D341Med (cell line): ENCODE results near the gene AEBP2.
"Not testable (repeated sequence)": the region's sequence is repeated elsewhere in the genome, so short reads cannot be mapped to it uniquely, and the experiment has no call there.

Experiments
- DNase-seq: peaks from one replicate; pipeline ENCODE4 v3.0.0; 2012; ENCODE audit warnings: low spot score

AEBP2 gene

GRCh38 chr12:19421503-19422282 is 17.6 kb upstream of the AEBP2 start:
- DNase-seq = no peak

GRCh38 chr12:19423166-19423930 is 15.9 kb upstream of the AEBP2 start:
- DNase-seq = no peak

- no peak for DNase-seq
Observed at GRCh38 chr12:19428246-19428645, 11.0 kb upstream of the AEBP2 start.

GRCh38 chr12:19429491-19429890 is 9.8 kb upstream of the AEBP2 start:
- DNase-seq = not testable (repeated sequence)

GRCh38 chr12:19430988-19431387 is 8.3 kb upstream of the AEBP2 start:
- no peak for DNase-seq

GRCh38 chr12:19431407-19432308 is 7.6 kb upstream of the AEBP2 start:
- DNase-seq = peak; percentile 56

- DNase-seq = no peak
Observed at GRCh38 chr12:19432309-19433170, 6.8 kb upstream of the AEBP2 start.

- DNase-seq = no peak
Observed at GRCh38 chr12:19434538-19434937, 4.8 kb upstream of the AEBP2 start.

- no peak for DNase-seq
Observed at GRCh38 chr12:19435831-19436497, 3.3 kb upstream of the AEBP2 start.

GRCh38 chr12:19436931-19437330 is 2.4 kb upstream of the AEBP2 start:
- DNase-seq = no peak

GRCh38 chr12:19437996-19438395 is 1.3 kb upstream of the AEBP2 start:
- no peak for DNase-seq

GRCh38 chr12:19440019-19440858 is 947 bp downstream of the AEBP2 start:
- peak; percentile 77 for DNase-seq

- no peak for DNase-seq
Observed at GRCh38 chr12:19440916-19441315, 1.6 kb downstream of the AEBP2 start.

GRCh38 chr12:19443585-19443984 is 4.3 kb downstream of the AEBP2 start:
- DNase-seq = no peak

- DNase-seq = no peak
Observed at GRCh38 chr12:19444097-19444496, 4.8 kb downstream of the AEBP2 start.

GRCh38 chr12:19447386-19447785 is 8.1 kb downstream of the AEBP2 start:
- DNase-seq = no peak

GRCh38 chr12:19449814-19450213 is 10.5 kb downstream of the AEBP2 start:
- DNase-seq = no peak

GRCh38 chr12:19450362-19450761 is 11.1 kb downstream of the AEBP2 start:
- no peak for DNase-seq

GRCh38 chr12:19451196-19451595 is 11.9 kb downstream of the AEBP2 start:
- DNase-seq = no peak

- no peak for DNase-seq
Observed at GRCh38 chr12:19453961-19454360, 14.7 kb downstream of the AEBP2 start.
